Measurements from ENCODE around the gene SPTBN5. TPM values are rescaled to one million over a fixed set of nuclear protein-coding genes. Genes with fewer than 3 reads are reported as not detected.

Gene SPTBN5
- total RNA-seq, 4 donors from 2014 or later, result 0.27 to 4.1 (median 1.8) TPM; not detected in 1

GRCh38 chr15:41906608-41907007 is 12.8 kb upstream of the SPTBN5 start:
- H3K9me3 ChIP-seq, result no peaks in the 10 kb centered on the region
- peaks cover 0 to 36% (median 0%) of the 10 kb centered on the region in 3 donors for H3K36me3 ChIP-seq
- DNase-seq, result no peak
- H3K4me3 ChIP-seq, result no peak overlapping the region
- TF ChIP-seq POLR2A (IDR thresholded peaks at IDR 0.05), result no peak
- no peak for TF ChIP-seq CTCF (IDR thresholded peaks at IDR 0.05)
- H3K27ac ChIP-seq, result no peak overlapping the region
- no peaks in the 10 kb centered on the region for H3K4me1 ChIP-seq
- no peaks in the 10 kb centered on the region for H3K27me3 ChIP-seq

- DNase-seq, result no peak
- TF ChIP-seq CTCF (IDR thresholded peaks at IDR 0.05) (no peak), POLR2A (IDR thresholded peaks at IDR 0.05) (no peak)
- no peaks in the 10 kb centered on the region for H3K9me3 ChIP-seq
- H3K27ac ChIP-seq, result peak overlapping the region in 1 of 4 donors; percentile 8
- no peaks in the 10 kb centered on the region for H3K27me3 ChIP-seq
- H3K4me1 ChIP-seq, result no peaks in the 10 kb centered on the region
- peaks cover 0 to 46% (median 0%) of the 10 kb centered on the region in 3 donors for H3K36me3 ChIP-seq
- no peak overlapping the region for H3K4me3 ChIP-seq
Observed at GRCh38 chr15:41905036-41905793, 11.4 kb upstream of the SPTBN5 start.

- Histone ChIP-seq H3K9me3 (no peaks in the 10 kb centered on the region), H3K27ac (peak overlapping the region in 1 of 4 donors; percentile 8), H3K4me3 (no peak overlapping the region), H3K27me3 (no peaks in the 10 kb centered on the region), H3K4me1 (no peaks in the 10 kb centered on the region), H3K36me3 (peaks cover 0 to 41% (median 0%) of the 10 kb centered on the region in 3 donors)
- TF ChIP-seq CTCF (IDR thresholded peaks at IDR 0.05), result peak; percentile 73 to 82 (median 78)
- TF ChIP-seq POLR2A (IDR thresholded peaks at IDR 0.05), result no peak
- DNase-seq, result peak; percentile 67 to 89 (median 71)
Observed at GRCh38 chr15:41904541-41905005, 10.7 kb upstream of the SPTBN5 start.

- Histone ChIP-seq H3K27me3 (no peaks in the 10 kb centered on the region), H3K9me3 (no peaks in the 10 kb centered on the region), H3K36me3 (peaks cover 0 to 39% (median 0%) of the 10 kb centered on the region in 3 donors), H3K27ac (no peak overlapping the region), H3K4me3 (no peak overlapping the region), H3K4me1 (no peaks in the 10 kb centered on the region)
- no peak for DNase-seq
- TF ChIP-seq CTCF (IDR thresholded peaks at IDR 0.05) (no peak), POLR2A (IDR thresholded peaks at IDR 0.05) (no peak)
Observed at GRCh38 chr15:41903782-41904181, 9.9 kb upstream of the SPTBN5 start.

GRCh38 chr15:41901431-41901830 is 7.6 kb upstream of the SPTBN5 start:
- TF ChIP-seq CTCF (IDR thresholded peaks at IDR 0.05), result no peak
- no peak for TF ChIP-seq POLR2A (IDR thresholded peaks at IDR 0.05)
- no peak for DNase-seq
- Histone ChIP-seq H3K27ac (no peak overlapping the region), H3K9me3 (no peaks in the 10 kb centered on the region), H3K27me3 (no peaks in the 10 kb centered on the region), H3K4me3 (no peak overlapping the region), H3K4me1 (no peaks in the 10 kb centered on the region), H3K36me3 (peaks cover 0 to 27% (median 0%) of the 10 kb centered on the region in 3 donors)

Measured in Peyer's patch (tissue), 4 donors.